GM18498 (cell line): ENCODE data around the gene LHFPL4.

Experiments
- ATAC-seq: cut with Tn5 transposase; IDR thresholded peaks from one replicate; pipeline ENCODE4 v1.9.1; 2021; ENCODE audit warnings: mild to moderate bottlenecking, moderate library complexity; ENCODE audit not compliant: unreplicated experiment

The LHFPL4 gene

GRCh38 chr3:9476935-9477334, 76.7 kb downstream of the LHFPL4 start:
- ATAC-seq = no peak

GRCh38 chr3:9474482-9474881, 79.1 kb downstream of the LHFPL4 start:
- ATAC-seq = no peak

GRCh38 chr3:9473496-9474065, 80.0 kb downstream of the LHFPL4 start:
- ATAC-seq = no peak

GRCh38 chr3:9469986-9470385, 83.6 kb downstream of the LHFPL4 start:
- ATAC-seq = no peak

- no peak for ATAC-seq
Observed at GRCh38 chr3:9468460-9468859, 85.2 kb downstream of the LHFPL4 start.

GRCh38 chr3:9467451-9467850, 86.2 kb downstream of the LHFPL4 start:
- no peak for ATAC-seq

- ATAC-seq = no peak
Observed at GRCh38 chr3:9455596-9456131, 98.0 kb downstream of the LHFPL4 start.

GRCh38 chr3:9452417-9452816, 101.2 kb downstream of the LHFPL4 start:
- no peak for ATAC-seq

GRCh38 chr3:9450991-9451390, 102.6 kb downstream of the LHFPL4 start:
- no peak for ATAC-seq

GRCh38 chr3:9450126-9450525, 103.5 kb downstream of the LHFPL4 start:
- no peak for ATAC-seq

- no peak for ATAC-seq
Observed at GRCh38 chr3:9448643-9449042, 105.0 kb downstream of the LHFPL4 start.
